Heart left ventricle (tissue), 13 donors: ENCODE measurements around the gene CSF1R.

Experiments
- CTCF ChIP-seq, 12 donors: fragments of 200-600 bp; sonication (generic) in 4 of 12; IDR thresholded peaks; one replicate each; pipeline versions ENCODE4 v1.5.0 to v1.8.0; 2018 to 2022; ENCODE audit warnings: antibody characterized with exemption in 12 of 12, mild to moderate bottlenecking in 5 of 12
- POLR2A ChIP-seq, 2 donors: fragments of 450-650 bp; IDR thresholded peaks; one replicate each; pipeline ENCODE4 v1.6.1; 2017; ENCODE audit warnings: antibody characterized with exemption in 2 of 2, mild to moderate bottlenecking in 2 of 2, moderate library complexity in 2 of 2
- donor health status: ischemic (EF 13 %, LVEDD 7.1; RV severe dilation, severe dysfunction).
- donor health status: DM: no; HTN: yes; CAD: no.
- donor health status: DM: no; HTN: no; CAD: no.
- donor health status: ischemic (EF 25% LVEDD 6.9; RV normal size, moderate dysfunction).
- donor health status: ischemic (EF 25% LVEDD 5.7; RV mildly dilated, moderate dysfunction).
- donor health status: ischemic (EF 35%, LVEDD 5.7; RV mildly dilated, moderate dysfunction).
- donor health status: nonischemic (EF 11% LVEDD 7.7; RV severe dilation, severe dysfunction).
- donor health status: DM: yes; HTN: yes; CAD: no.
- donor health status: PGD.
- donor health status: ischemic (EF 29% LVEDD 5.4; RV normal size, mild dysfunction).
- donor health status: nonischemic (EF 23%, LVEDD 6.1; RV moderate dilation, normal function).

GRCh38 chr5:150067405-150067960, 18.9 kb downstream of the CSF1R start:
- TF ChIP-seq CTCF (IDR thresholded peaks at IDR 0.05) (no peak), POLR2A (IDR thresholded peaks at IDR 0.05) (no peak)
